22Rv1 (cell line): ENCODE results near the gene MLXIPL.

Experiments used
- ZFX ChIP-seq: fragments of 450-650 bp; IDR thresholded peaks from 2 replicates; pipeline ENCODE4 v1.6.1; 2017; ENCODE audit warnings: antibody characterized with exemption, borderline replicate concordance
- TF ChIP-seq, protein P1 (sequence below): fragments of 450-650 bp; IDR thresholded peaks from 2 replicates; pipeline ENCODE4 v1.5.1; 2017; ENCODE audit warnings: mild to moderate bottlenecking

DNA sequence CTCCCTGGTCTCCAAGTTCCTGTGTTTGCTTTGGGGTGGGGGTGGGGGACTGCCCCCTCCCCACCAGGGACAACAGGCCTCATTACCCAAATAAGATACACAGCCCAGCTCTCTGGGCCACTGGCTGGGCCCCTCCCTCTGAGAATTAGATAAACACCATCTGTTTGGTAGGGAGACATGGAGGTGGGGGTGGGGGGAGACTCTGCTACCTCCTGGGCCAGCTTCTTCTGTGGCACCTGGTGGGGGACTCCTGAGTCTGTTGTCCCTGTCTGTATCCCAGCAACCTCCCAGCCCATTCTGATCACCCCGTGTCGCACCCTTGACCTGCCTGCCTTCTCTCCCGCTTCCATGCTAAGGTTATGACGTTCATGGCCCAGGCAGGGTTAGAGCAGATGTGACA lies 5.8 kb downstream of the MLXIPL start:
- TF ChIP-seq, protein P1, sequence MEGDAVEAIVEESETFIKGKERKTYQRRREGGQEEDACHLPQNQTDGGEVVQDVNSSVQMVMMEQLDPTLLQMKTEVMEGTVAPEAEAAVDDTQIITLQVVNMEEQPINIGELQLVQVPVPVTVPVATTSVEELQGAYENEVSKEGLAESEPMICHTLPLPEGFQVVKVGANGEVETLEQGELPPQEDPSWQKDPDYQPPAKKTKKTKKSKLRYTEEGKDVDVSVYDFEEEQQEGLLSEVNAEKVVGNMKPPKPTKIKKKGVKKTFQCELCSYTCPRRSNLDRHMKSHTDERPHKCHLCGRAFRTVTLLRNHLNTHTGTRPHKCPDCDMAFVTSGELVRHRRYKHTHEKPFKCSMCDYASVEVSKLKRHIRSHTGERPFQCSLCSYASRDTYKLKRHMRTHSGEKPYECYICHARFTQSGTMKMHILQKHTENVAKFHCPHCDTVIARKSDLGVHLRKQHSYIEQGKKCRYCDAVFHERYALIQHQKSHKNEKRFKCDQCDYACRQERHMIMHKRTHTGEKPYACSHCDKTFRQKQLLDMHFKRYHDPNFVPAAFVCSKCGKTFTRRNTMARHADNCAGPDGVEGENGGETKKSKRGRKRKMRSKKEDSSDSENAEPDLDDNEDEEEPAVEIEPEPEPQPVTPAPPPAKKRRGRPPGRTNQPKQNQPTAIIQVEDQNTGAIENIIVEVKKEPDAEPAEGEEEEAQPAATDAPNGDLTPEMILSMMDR, result no peak
- TF ChIP-seq ZFX, result no peak
